ENCODE results near the gene CDK14. TPM values are rescaled to one million over a fixed set of nuclear protein-coding genes. Genes with fewer than 3 reads are reported as not detected.

Gene CDK14
- total and polyA plus RNA-seq, 2 of the 8 experiments (the other 6 are each of a cell fraction or from before 2014, with no cell fraction given), result 5.5 to 47.3 TPM

GRCh38 chr7:90708841-90709317, 112.8 kb downstream of the CDK14 start (continued):
- TF ChIP-seq CBX5 (IDR thresholded peaks at IDR 0.05; ENCODE audit: low read depth, low read length) (no peak), GABPA (IDR thresholded peaks at IDR 0.05; ENCODE audit: borderline replicate concordance, insufficient read depth, low read length) (no peak), MAX (IDR thresholded peaks at IDR 0.05) (peak; percentile 72), SIRT6 (IDR thresholded peaks at IDR 0.05; ENCODE audit: low read length) (no peak), CHD1 (IDR thresholded peaks at IDR 0.05; ENCODE audit: low read depth, low read length) (no peak), JUND (IDR thresholded peaks at IDR 0.05; ENCODE audit: low read length) (peak; percentile 51; the same call in 1 of the 2 replicates), HDAC2 (IDR thresholded peaks at IDR 0.05; ENCODE audit: borderline replicate concordance in 1 of 2, low read depth in 2 of 2, low read length in 2 of 2) (no peak), SP4 (IDR thresholded peaks at IDR 0.05; ENCODE audit: low read length) (no peak), E2F6 (IDR thresholded peaks at IDR 0.05) (peak; percentile 74), NANOG (IDR thresholded peaks at IDR 0.05; ENCODE audit: insufficient read depth, low read depth, low read length, poor library complexity, severe bottlenecking) (no peak), TBP (IDR thresholded peaks at IDR 0.05; ENCODE audit: low read depth, low read length) (no peak), CTBP2 (IDR thresholded peaks at IDR 0.05; ENCODE audit: borderline replicate concordance, insufficient read depth, insufficient read length, low read length) (no peak), SRF (IDR thresholded peaks at IDR 0.05; ENCODE audit: low read depth, low read length) (no peak), HDAC6 (IDR thresholded peaks at IDR 0.05; ENCODE audit: low read depth, low read length) (no peak)
